RKO (cell line): Measurements from ENCODE around the gene DNAH9.

ENCODE experiments used
- DNase-seq: peaks from one replicate; pipeline ENCODE4 v3.0.0-alpha.2; 2016; ENCODE audit warnings: low spot score

The DNAH9 gene

DNA sequence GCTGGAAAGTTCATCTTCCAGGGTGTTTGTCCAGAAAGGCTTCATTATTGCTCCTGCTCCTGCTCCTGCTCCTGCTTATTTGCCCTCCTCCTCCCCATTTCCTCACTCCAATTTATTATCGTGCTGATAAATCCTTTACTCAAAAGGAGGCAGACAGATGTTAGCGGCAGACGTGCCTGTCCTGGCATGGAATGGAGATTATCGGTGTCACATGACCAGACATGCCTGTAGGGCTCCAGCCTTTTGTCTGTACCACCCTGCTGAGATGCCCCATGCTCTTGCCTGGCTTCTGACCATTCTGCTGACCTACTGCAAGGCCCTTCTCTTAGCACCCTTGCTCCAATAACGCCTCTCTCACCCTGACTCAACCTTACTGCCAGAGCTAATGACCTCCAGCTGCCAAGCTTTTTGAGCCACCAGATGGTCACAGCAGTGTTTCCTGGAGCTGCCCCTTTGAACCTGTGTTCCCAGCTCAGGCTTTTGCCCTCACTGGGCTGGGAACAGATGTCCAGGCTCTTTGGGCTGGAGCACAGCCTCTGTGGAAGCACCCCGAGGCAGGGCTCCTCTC, 12.8 kb downstream of the DNAH9 start:
- no peak for DNase-seq

DNA sequence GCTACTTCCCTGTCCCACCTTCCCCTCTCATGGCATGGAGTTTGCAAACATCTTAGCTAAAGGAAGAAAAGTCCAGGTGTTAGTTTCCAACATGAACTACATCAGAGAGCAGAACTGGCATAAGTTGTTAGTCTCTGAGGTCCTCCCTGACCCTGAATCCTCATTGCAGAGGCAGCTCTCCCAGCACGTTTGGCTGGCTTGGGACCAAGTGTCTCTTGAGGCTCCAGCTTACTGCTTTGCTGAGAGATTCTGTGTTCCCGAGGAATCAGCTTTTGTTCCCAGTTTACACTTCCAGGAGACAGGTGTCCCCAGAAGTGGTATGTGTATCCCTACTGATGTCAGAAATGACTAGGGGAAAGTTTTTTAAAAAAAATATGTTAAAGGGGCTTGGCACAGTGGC, 14.7 kb downstream of the DNAH9 start:
- no peak for DNase-seq

DNA sequence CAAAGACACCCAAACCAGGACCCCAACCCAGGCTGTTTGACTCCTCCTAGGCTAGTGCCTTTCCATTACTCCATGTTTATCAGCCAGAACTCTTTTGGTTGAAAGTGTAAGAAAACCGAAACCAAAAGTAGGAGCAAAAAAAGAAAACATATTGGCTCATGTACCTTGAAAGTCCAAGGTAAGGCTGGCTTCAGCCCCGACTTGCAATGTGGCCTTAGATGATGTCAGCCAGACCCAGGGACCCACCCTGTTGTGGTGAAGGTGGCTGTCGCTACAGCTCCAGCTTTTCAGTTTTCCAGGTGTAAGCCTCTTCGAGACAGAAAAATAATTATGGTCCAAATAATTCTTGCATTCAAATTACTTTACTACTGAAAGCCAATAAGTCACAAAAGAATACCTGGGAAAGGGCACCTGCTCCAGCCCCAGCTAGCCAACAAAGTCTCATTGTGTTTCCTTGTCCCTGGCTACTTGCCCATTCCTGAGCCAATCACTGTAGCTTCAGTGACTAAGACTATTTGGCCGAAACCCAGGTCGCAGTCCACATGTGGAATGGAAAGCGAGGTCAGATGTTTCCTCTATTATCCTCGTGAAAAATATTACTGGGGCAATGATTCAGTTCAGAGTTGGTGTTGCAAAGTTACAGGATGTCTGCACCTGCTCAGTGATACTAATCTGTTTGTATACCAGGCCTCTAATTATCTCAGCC, 20.7 kb downstream of the DNAH9 start:
- DNase-seq, result no peak

DNA sequence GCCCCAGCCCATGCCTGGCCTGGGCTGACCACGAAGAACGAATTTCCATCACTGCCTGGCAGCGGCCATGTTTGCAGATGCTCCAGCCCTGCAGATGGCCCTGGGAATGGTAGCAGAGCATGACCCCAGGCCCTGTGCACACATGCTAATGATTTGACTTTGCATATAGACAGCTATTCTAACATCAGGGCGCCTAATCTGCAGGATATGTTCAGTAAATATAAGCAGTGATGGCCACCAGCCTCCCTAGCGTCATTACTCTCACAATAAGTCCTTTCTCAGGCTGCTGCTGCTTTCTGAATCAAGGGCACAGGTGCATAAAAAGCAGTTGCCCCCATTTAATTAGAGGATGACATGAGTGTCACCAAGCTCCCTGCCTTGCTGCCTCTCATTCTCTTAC, 24.2 kb downstream of the DNAH9 start:
- DNase-seq, result no peak

DNA sequence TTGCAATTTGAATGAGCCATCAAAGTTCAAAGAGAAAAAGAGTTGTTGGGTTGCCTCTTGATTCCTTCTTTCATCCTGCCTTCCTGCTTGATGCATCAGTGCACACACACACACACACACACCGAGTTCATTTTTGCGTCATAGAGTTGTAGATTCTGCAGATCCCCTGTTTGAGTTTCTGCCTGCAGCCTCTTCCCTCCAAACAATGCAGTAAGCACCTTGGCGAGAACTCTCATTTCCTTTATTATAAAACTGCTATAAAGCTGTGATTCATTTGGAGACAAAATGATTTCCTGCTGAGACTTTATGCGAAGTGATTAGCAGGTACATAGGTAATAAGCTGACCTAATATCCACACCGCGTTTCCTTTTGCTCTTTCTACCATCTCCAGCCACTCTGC, 26.7 kb downstream of the DNAH9 start:
- DNase-seq, result no peak

DNA sequence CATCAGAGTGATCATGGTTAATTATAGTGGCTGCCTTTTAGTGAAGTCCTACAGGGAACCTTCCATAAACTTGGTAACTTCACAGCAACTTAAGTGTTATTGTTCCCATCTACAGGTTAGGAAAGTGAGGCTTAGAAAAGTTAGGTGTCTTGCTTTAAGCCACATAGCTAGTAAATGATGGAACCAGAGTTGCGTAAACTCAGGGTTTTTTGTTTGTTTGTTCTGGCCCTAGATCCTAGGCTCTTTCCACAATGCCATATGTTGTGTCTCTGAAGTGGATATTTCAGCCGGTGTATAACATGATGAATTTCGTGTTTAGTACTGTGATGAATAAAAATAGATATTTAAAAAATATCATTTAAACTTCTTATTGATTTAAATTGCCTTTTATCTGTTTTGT, 27.6 kb downstream of the DNAH9 start:
- DNase-seq, result no peak

DNA sequence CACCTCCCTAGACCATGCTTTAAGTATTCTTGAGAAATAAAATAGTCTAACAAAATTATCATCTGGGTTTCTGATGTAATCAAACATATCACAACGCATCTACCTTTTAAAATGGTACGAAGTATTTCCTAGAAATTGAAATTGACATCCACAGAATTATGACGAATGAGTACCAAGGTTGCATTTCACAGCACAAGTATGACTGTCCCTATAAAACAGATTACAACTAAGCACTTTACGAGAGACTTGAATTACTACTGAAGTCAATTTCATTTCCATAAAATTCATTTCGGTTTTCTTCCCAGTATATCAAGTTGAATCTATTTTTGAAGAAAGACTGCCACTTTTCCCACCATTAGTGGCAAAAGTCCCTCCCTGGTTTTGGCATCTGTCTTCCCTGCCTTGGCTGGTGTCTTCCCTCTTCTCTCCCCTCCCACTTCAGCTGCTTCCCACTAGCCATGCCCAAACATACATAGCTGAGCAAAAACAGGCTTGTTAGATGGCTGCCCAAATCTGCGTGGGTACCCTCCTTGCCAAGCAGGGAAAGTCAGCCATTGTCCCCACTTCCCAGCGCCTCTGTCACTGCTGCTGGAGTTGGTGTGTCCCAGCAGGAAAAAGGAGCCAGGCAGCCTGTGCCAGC, 29.2 kb downstream of the DNAH9 start:
- no peak for DNase-seq

DNA sequence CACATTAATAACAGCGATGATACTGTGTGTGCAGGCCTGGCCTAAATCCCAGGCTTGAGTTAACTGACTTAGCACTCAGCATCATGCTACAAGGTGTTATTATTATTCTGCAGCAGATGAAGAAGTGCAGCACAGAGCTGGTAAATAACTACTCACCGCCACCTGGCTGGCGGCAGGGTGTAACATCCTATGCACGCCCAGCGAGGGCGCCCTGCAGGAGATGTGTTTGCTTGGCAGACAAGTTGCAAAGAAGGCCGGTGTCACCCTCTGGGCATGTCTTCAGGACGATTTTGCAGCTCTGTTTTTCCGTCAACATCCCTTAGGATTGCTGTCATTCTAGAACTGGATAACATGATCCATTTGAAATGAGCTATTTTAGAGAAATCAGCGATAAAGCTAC, 30.1 kb downstream of the DNAH9 start:
- DNase-seq, result no peak

DNA sequence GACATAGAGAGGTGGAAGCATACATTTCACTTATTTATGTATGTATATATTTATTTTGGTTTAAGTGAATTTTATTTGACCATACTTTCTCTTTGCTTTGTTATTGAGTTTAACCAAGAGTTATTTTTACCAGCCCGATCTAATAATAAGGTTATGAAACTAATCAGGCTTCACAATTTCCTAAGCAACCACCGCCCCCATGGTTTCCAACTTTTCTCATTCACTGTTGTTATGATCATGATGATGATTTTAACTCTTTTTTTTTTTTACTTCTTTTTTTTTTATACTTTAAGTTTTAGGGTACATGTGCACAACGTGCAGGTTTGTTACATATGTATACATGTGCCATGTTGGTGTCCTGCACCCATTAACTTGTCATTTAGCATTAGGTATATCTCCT, 30.6 kb downstream of the DNAH9 start:
- no peak for DNase-seq

DNA sequence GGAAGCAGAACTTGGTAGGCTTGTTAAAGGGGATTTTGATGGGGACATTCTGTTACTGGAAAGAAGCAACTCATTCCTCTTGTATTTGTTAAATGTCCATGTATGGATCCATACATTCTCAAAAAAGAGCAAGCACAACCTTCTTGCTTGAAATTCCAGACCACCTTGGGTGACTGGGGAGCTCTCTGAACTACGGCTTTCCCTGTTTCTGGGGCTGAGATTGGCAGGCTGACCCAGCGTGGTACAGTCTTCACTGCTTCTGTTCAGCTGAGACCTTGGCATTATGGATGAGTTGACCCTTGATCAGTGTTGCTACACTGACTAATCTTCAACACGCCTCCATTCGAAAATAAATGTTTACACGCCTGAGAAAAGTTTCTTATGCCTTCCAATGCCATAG, 38.5 kb downstream of the DNAH9 start:
- DNase-seq, result no peak

DNA sequence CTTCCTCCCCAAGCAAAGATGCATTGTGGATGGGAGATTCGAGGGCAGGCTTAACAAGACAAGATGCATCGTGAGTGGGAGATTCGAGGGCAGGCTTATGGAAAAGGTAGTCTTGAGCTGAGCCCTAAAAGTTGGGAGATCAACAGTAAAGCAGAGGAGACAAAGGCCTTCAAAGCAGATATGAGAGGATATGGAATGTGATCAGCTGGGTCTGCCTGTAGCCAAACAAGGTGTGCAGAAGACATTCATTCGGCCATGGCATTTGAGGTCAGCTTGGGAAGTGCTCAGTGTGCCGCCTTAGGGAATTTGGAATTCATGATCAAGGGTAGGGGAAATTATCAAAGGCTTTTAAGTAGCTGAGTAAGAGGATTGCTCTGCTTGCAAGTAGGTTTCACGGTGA, 39.5 kb downstream of the DNAH9 start:
- no peak for DNase-seq

DNA sequence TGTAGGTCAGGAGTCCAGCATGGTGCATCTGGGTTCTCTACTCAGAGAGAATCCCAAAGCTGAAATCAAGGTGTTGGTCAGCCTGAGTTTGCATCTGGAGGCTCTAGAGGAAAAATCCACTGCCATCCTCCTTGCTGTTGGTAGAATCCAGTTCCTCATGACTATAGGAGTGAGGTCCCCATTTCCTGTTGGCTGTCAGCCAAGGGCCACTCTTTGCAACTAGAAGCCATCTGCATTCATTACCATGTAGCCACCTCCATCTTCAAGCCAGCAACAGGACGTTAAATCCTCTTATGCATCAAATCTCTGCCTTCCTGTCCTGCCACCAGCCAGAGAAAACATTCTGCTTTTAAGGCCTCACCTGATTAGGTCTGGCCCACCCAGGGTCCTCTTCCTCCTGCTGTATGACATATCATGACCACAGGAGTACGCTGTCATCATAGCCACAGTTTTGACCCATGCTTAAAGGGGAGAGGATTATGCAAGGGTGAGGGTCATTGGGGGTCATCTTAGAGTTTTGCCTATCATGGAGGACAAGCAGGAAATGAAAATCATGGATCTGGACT, 40.5 kb downstream of the DNAH9 start:
- no peak for DNase-seq

DNA sequence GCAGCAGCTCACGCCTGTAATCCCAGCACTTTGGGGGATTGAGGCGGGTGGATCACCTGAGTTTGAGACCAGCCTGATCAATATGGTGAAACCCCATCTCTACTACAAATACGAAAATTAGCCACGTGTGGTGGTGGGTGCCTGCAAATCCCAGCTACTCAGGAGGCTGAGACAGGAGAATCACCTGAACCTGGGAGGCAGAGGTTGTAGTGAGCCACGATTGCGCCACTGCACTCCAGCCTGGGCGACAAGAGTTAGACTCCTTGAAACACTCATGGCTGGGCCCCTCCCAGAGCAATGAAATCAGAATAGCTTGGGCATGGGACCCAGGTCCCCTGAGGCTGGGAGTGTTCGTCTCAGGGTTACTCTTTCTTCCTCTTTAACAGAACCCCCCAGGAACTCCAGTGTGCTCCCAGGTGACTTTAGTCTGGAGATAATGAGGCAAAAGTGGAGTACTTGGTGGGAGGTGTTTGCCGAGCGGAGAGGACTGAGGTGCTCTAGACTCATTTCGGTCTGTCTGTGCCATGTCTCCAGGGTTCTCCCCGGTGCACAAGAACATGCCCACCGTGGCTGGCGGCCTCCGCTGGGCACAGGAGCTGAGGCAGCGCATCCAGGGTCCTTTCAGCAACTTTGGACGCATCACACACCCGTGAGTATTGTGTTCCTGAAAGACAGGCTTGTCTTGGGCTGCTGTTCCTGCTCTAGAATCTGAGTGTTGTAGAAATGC, 41.6 kb downstream of the DNAH9 start:
- no peak for DNase-seq

DNA sequence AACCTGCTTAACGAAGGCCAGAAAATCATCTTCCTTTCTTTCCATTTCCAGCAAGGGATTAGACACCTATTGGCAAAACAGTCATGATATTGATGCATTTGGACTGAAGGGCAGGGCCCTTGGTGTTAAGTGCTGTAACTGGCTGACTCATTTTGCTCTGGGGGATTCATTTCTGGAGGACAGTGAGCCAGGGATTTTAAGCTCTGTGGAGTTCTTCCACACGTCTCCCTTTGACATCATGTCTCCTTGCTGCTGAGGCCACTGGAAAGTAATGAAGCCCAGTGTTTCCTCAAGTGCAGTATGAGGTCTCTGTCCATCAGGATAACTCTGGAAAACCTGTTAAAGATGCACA, 42.2 kb downstream of the DNAH9 start:
- DNase-seq, result no peak

DNA sequence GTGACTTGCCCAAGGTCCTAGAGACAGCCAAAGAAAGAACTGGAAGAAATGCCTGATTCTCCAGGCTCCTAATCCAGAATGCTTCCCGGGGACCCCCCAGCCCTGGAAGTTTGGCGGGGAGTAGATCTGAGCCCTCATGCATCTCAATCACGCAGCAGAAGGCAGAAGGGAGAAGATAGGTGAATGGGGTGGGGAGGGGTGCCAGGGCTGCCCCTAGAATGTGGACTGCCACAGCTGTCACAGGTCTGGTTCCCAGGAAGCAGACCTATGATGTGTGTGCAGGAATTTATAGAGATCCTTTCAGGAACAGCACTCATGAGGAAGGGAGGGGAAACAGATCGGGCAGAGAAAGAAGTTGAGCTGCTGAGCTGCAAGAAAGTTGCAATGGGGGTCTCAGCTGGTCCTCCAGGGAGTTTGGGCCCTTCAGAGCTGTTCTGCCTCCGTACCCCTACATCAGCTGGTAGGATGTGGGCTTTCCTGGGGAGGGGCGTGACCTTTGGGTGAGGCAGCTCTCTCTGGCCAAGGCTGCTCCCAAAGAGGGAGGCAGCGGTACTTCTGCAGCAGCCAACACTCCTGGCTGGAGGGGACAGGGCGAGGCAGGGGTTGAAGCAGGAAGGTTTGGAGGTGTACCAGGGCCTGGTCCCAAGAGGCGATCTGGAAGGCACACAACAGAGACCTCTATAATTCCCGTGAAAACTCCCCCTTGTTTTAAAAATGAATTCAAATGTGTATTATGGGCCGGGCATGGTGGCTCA, 43.4 kb downstream of the DNAH9 start:
- no peak for DNase-seq

DNA sequence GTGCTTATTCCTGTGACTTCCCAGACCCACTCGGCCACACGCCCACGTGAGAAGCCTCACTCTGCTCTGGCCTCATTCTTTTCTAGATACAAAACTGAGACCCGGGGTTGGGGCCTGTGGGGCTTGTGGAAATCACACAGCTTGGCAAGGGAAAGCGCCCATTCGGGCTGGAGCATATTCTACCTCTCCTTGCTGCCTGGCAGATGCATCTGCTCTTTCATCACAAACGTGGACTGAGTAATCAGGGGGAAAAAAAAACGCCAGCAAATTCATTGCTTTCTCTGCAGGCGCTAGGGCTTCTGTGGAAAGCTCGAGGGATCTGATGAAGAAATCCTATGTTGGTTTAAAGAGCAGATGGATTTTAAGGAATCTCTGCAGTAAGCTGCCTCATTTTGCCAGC, 44.4 kb downstream of the DNAH9 start:
- no peak for DNase-seq

DNA sequence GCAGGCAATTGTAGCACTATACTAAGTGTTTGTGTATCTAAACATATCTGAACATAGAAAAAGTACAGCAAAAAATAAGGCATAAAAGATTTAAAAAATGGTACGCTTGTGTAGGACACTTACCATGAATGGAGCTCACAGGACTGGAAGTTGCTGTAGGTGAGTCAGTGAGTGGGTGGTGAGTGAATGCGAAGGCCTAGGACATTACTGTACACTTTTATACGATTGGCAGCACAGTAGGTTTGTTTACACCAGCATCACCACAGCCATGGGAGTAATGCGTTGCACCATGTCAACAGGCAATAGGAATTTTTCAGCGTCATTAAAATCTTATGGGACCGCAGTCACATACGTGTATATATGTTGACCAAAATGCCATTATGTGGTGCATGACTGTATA, 45.6 kb downstream of the DNAH9 start:
- DNase-seq, result peak; percentile 78

DNA sequence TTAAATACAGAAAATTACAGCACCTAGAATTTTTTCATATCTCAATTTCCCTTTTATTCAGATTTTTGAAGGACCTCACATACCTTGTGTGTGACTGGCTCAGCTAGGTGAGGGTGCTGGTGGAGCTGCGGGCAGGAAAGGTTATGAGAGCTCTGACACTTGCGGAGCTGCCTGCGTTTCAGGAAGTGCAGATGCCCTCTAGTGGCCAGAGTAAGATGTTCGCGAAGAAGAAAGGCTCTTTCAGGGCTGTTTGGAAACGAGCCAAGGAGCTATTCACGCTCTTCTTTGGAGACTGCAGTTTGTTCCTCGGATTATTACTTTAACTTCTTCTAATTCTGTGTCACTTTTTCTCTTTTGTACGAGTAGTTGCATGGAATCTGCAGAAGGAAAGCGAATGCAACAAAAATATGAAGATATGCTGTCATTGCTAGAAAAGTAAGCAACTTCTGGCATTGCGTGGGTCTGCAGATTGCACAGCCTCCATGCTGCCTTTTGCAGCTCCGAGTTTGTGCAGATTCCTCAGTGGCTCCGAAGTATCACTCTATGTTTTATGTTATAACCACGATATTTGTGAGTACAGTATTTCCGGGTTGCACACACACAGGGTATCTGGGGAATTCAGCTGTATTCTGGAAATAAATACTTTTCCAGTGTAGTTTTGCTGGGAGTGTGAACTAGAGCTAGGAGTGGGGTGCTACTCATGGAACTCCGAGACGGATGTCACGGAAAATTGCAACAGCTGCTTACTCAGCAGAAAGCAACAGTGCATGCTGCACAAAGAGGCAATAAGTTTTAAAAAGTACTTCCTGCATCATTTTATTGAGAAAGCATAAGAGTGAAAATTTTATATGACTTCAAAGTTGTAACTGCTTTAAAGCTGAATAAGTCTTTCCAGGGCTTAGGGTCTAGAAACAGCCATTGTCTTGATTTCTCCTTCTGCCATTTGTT, 46.3 kb downstream of the DNAH9 start:
- DNase-seq, result peak; percentile 89

DNA sequence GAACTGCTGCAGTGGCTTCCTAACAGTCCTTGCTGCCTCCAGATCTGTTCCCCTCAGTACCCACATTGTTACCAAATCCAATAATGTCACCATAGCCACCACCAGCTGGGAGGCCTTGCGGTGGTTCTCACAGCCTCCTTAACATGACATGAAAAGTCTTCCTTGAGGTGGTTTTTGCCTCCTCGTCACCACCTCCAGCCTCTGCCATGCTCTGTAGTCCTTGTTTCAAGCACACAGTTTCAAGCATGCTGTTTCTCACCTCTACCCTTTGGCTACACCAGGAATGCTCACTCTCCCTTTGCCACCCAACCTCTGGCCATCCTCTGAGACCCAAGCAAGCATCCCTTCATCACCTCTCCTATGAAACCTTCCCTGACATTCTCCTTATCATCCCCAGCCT, 47.2 kb downstream of the DNAH9 start:
- no peak for DNase-seq

DNA sequence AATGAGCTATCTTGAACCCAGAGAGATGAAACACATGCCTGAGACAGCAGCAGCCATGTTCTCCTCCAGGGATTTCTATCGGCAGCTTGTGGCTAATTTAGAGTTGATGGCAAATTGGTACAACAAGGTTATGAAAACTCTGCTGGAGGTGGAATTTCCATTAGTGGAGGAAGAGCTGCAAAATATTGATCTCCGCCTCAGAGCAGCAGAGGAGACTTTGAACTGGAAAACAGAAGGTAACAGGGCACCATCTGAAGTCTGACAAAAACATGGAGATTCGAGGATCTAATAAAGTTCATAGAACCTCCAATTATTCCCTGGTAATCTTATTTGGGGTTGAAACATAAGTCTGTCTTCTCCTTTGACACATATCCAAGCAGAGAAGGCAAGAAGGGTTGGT, 52.8 kb downstream of the DNAH9 start:
- DNase-seq, result no peak

DNA sequence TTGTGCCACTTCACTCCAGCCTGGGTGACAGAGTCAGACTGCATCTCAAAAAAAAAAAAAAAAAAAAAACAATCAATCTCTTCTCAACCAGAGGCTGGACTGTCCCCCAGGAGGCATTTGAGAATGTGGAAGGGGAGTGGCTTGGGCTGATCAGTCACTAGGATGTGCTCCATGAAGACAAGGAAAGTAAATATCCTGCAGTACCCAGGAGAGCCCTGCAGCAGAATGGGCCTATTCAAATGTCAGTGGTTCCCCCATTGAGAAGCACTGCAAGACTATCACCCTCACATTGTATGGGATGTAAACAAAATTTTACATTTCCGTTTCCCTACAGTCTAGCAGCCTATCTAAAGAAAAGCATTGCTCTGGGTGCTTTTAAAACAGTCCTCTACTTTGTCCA, 70.3 kb downstream of the DNAH9 start:
- no peak for DNase-seq
